Activated CD4-positive, alpha-beta T cell treated with anti-CD3 and anti-CD28 coated beads, Interleukin-2, Interleukin-6, amounts not matched to agents 100 ng/mL and 50 ng/mL, durations not matched to agents 16 hours and 8 hours (primary cell): ENCODE results near the gene CUEDC1.
"Not testable (repeated sequence)": the region's sequence is repeated elsewhere in the genome, so short reads cannot be mapped to it uniquely, and the experiment has no call there.

Source experiments
- DNase-seq: peaks from one replicate; pipeline ENCODE4 v3.0.0-alpha.2; 2020

The CUEDC1 gene

DNA sequence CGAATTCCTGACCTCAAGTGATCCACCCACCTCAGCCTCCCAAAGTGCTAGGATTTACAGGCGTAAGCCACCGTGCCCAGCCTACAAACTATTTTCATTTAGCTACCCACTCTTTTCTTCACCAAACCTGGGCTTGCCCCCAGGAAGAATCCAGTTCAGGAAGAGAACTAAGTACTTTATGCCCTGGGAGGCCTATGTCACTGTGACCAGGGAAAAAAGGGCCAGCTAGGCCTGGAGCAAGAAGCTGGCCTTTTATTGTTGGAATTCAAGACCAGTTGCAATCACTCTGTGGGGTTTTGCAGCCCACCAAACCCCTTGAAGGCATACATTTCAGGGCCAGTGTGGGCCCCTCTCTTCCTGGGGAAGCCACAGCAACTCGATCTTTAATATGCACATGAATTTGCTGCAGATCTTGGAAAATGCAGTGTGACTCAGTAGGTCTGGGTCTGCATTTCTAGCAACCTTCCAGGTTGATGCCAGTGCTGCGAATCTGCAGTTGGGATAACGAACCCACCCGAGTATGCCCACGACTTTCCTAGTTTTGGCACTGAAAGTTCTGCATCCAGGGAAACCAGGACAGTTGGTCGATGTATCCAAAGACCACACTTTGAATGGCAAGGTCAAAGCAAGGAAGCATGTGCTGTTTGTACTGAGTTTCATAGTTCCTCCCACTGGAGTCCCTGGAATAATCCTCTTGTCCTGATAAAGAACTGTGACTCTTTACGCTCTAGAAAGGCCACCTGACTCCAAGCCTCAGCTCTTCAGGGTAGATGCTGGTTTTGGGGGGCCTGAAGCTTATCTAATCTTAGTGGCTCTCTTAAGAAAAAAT lies 98.2 kb downstream of the CUEDC1 start:
- no peak for DNase-seq

GRCh38 chr17:57855391-57856035 lies 99.7 kb downstream of the CUEDC1 start:
- no peak for DNase-seq

DNA sequence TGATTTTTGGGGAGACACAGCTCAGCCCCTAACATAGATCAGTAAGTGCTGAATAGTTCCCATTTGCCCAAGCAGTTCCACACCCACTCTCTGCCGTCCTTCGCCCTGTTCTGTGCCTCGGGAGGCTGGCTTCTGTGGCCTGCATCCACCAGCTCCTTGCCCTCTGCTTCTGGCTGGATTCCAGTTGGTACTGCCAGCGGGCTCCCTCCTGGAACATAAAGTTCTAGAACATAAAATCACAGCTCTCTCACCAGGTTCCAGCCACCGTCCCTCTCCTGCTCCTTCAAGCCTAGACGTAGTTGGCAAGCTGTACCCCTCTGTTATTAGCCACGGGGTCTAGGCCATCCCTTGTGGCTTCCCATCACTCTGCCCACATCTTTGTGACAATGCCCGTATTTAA lies 101.5 kb downstream of the CUEDC1 start:
- DNase-seq, result no peak

DNA sequence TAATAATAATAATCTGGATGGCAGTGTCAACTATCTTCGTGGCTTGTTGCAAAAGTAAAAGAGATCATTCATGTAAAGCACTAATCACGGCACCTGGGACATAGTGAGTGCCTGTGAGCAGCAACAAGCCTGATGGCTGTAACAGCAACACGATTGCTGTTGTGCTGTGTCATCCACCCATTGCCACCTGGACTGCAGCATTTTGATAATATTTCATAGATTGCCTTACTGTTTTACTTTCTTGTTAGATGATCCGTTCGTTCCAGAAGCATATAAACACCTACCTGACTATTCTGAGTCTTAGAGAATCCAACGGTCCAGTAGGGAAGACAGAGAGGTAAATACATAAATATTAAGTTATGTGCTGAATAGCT lies 102.3 kb downstream of the CUEDC1 start:
- no peak for DNase-seq

DNA sequence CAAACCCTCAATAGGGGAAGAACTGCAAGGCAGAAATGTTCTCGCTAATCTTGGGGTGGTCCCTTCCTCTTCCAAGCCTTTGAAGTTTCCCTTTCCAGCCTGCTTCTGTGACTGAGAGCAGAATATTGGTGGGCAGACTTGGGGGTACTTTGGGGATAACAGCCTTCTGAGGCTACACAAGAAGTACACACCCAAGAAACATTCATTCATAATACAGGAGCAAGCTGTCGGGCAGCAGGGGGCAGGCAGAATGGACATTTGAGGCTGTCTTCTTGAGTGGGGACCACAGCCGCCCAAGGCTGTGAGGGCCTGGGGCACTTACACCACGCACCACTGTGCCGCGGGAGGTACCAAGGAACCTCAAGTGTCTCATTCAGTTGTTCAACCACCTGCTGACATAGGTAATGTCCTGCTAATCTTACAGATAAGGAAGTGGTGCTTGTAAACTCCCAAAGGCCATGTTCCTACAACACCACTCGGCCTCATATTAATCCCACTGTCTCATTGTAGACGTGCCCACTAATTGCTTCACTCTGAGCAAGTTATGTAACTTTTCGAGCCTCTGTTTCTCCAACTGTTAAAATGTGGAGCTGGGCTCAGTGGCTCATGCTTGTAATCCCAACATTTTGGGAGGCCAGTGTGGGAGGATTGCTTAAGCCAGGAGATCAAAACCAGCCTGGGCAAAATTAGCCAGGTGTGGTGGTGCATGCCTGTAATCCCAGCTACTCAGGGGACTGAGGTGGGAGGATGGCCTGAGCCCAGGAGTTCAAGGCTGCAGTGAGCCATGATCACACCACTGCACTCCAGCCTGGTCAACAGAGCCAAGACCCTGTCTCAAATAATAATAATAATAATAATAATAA lies 102.9 kb downstream of the CUEDC1 start:
- DNase-seq, result no peak

- peak; percentile 98 for DNase-seq
Observed at GRCh38 chr17:57849874-57850754, 105.1 kb downstream of the CUEDC1 start, which contains the start of gene MRPS23. Gene MRPS23, minus strand, starts transcription at chr17:57850044. Its CDS starts 34 bp downstream, at chr17:57850010.

DNA sequence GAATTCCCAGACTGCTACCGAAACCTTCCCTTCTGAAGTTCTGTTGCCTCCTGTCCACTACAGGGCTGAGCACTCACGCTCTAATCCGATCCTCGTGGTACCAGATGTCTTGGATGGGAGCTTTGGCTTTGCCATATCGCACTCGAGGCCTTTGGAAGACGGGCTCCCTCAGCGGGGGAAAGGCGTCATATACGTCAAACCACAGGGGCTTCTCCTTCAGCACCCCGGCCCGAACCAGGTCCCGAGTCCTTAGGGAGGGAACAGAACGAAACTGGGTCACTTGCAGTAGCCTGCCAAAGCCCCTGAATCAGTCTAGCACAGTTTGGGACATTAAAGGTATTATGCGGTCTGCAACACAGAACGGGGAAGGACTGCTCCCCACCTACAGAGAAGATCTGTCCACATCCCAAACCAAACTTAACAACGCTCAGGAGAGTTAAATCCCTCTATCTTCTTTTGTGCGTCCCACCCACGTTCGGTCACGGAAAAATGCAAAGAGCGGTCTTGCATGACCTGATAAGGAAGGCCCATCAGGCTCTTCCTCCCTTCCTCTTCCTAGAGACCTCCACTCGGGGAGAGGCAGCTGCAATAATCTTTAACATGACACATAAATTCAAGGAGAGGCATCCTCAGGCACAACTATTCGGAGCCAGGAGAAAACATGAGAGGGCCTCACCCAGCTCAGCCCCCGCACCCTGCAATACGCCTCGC lies 105.9 kb downstream of the CUEDC1 start:
- DNase-seq, result peak; percentile 3

DNA sequence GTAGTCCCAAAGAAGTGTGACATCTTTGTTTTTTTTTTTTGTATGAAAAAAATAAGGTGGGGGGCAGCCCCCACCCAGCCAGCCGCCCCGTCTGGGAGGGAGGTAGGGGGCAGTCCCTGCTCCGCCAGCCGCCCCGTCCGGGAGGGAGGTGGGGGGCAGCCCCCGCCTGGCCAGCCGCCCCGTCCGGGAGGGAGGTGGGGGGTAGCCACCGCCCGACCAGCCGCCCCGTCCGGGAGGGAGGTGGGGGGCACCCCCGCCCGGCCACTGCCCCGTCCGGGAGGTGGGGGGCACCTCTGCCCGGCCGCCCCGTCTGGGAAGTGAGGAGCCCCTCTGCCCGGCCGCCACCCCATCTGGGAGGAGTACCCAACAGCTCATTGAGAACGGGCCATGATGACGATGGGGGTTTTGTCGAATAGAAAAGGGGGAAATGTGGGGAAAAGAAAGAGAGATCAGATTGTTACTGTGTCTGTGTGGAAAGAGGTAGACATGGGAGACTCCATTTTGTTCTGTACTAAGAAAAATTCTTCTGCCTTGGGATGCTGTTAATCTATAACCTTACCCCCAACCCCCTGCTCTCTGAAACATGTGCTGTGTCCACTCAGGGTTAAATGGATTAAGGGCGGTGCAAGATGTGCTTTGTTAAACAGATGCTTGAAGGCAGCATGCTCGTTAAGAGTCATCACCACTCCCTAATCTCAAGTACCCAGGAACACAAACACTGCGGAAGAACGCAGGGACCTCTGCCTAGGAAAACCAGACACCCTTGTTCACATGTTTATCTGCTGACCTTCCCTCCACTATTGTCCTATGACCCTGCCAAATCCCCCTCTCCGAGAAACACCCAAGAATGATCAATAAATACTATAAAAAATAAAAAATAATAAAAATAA lies 108.9 kb downstream of the CUEDC1 start:
- not testable (repeated sequence) for DNase-seq

DNA sequence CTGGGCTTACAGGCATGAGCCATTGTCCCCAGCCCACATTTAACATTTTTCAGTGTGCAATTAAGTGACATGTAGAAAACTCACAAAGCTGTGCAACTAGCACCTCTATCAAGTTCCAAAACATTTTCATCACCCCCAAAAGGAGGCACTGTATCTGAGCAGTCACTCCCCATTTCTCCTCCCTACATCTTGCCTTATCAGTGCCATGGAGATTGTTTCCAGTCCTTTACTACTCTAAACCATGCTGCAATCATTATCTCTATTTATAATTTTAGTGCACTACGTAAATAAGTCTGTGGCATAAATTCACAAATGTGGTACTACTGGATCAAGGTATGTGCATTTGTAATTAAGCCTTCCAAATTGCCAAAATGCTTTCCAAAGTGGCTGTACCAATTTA lies 112.9 kb downstream of the CUEDC1 start:
- DNase-seq, result no peak

DNA sequence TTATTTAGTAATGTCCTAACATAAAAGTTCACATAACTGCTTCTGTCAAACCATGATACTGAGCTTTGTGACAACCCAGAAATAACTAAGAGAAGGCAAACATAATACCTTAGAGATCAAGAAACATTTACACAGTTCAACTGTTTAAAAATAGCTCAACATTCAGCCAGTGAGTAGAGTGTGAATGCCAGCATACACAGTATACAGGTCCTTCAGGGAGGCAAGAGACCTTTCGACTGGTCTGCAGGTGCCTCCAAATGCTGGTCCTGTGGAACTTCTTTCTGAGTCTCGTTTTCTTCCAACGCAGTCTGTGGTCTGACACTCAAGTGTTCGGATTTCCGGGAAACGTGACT lies 115.7 kb downstream of the CUEDC1 start:
- DNase-seq, result no peak

GRCh38 chr17:57838857-57839570 lies 116.2 kb downstream of the CUEDC1 start:
- no peak for DNase-seq

DNA sequence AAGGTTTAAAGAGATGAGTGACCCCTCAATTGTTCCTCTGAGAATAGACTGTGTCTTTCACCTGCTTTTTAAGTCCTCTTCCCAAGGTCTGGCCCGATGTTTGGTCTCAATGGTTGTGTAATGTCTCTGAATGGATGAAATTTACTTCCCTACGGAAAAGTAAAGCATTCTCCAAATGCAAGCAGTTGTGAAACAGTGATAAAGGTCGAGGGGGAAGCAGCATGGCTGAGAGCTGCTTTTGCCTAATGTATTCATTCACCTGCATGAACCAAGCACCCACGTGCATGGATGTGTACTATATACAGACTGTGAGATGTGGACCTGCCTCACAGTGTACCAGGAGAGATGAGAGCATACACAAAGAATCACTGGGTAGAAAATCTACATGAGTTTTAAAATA lies 116.8 kb downstream of the CUEDC1 start:
- no peak for DNase-seq

DNA sequence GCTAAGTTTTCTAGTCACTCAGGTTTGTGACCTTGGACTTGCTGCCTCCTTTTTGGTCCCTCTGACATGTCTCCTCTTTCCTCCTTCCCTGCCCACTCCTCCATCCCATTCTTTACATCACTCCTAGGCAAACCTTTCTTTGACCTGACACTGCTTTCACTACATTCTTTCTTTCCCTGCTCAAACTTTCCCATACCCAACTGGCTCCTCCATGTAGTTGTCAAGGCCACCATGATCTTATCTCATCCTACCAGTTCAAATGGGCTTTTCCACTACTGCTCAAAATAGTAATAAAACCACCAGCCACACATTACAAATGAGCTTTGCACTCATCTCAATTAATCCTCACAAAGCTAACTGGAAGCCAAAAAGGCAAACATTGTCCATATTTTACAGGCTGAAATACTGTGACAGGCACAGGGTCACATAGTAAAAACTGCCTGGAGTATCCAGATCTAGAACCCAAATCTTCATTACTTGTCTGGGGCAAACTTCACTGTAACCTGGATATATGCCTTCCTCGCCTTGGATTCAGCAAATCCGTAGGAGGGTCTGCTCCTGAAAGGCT lies 119.8 kb downstream of the CUEDC1 start:
- no peak for DNase-seq

- DNase-seq, result peak; percentile 28
Observed at GRCh38 chr17:57834146-57834741, 121.0 kb downstream of the CUEDC1 start.

GRCh38 chr17:57833179-57833939 lies 121.9 kb downstream of the CUEDC1 start:
- DNase-seq, result peak; percentile 80

DNA sequence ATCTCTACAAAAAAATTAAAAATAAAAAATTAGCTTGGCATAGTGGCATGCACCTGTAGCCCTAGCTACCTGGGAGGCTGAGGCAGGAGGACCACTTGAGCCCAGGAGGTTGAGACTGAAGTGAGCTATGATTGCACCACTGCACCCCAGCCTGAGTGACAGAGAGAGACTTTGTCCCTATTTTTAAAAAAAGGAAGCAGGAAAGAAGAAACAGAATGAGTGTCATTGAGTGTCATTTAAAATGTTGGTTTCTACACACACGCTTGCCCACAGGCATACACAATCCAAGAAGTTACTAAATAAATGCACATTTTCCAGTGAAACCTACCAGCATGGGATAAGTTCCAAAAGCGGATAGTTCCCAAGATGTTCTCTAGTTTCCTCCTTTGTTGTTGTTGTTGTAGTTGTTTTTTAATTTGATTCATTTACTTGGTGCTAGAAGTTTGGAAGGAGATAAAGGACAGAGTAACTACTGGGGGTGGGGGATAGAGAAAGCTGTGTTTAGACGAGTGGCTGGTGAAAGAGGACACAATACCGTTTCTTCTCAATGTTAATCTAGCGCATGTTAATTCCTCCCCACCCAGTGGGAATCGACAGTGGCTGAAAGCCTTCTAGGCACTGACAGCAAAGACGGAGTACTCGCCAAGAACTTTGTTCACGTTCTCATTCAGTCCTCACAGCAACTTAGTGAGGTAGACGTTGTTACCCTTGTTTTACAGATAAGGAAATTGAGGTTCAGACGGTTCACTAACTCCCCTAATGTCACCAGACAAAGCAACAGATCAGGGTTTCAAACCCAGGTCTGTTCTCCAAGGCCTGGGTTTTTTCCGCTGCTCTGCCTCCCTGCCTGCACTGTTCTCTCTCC lies 122.7 kb downstream of the CUEDC1 start:
- DNase-seq, result no peak

DNA sequence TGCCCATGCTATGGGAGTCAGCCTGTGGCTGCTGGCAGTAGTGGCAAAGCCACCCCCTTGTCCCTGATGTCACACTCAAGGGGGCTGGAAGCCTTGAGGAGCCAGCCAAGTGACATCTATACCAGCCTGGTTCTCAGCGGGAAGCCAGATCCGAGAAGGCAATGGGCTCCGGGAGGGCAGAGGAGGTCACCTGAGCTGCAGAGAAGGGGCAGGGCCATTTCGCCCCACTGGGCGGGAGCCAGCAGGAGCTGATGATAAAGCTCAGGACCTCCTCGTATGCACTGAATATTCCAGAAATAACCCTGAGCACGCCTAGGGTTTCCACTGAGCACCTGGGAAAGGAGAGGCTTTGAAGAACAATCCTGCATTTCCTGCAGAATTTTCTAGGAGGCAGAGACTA lies 124.3 kb downstream of the CUEDC1 start:
- no peak for DNase-seq
